DOHH2 (cell line): Measurements from ENCODE around the gene OR13C9.

ENCODE experiments used
- EZH2phosphoT487 ChIP-seq: fragments of 200-600 bp; sonication (generic); IDR thresholded peaks from 2 replicates; pipeline ENCODE4 v1.6.1; 2017; ENCODE audit warnings: borderline replicate concordance, mild to moderate bottlenecking, antibody characterized with exemption, low read length, moderate library complexity, mixed read lengths
- TF ChIP-seq, protein P1 (sequence below): fragments of 200-600 bp; sonication (generic); IDR thresholded peaks from one replicate; pipeline ENCODE4 v1.5.1; 2014; ENCODE audit warnings: antibody characterized with exemption, mild to moderate bottlenecking, low read depth, low read length; ENCODE audit not compliant: poor library complexity, severe bottlenecking

DNA sequence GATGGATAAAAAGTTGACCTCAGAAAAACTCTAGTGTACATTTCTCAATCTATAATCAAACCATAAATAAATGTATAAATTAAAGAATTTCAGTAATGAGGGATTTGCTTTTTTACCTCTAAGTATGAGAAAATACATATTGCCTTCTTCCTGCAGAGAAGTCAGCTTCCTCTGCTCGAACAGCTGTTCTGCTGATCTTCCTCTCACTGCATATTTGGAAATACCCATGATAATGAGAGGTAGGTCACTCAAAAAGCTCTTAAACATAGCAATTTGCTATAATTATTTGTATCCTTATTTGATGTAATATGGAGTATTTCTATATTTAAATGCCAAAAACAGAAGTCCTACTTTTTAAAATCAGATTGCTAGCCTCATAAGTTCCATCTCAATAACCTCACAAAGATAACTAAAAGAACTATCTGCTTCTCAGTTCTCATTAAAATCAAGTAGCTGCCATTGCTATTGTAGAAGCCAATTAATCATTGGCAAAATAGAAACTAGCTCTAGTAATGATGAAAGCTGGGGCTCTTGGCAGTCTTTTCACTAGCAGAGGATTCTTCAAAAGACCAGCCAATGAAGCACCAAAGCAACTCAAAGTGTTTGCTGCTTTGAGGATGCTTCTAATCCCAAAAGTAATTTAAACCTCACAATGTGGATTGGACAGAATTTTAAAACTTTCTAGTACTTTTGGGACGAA is 40.6 kb upstream of the OR13C9 start:
- TF ChIP-seq, protein P1, sequence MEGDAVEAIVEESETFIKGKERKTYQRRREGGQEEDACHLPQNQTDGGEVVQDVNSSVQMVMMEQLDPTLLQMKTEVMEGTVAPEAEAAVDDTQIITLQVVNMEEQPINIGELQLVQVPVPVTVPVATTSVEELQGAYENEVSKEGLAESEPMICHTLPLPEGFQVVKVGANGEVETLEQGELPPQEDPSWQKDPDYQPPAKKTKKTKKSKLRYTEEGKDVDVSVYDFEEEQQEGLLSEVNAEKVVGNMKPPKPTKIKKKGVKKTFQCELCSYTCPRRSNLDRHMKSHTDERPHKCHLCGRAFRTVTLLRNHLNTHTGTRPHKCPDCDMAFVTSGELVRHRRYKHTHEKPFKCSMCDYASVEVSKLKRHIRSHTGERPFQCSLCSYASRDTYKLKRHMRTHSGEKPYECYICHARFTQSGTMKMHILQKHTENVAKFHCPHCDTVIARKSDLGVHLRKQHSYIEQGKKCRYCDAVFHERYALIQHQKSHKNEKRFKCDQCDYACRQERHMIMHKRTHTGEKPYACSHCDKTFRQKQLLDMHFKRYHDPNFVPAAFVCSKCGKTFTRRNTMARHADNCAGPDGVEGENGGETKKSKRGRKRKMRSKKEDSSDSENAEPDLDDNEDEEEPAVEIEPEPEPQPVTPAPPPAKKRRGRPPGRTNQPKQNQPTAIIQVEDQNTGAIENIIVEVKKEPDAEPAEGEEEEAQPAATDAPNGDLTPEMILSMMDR = no peak
- no peak for TF ChIP-seq EZH2phosphoT487
